ENCODE results near the gene ZFYVE27. TPM values are rescaled to one million over a fixed set of nuclear protein-coding genes. Genes with fewer than 3 reads are reported as not detected.

Gene ZFYVE27
- total and polyA plus RNA-seq, 2 of the 4 experiments (the other 2 are of a cell fraction) = 13.1 to 22.2 TPM

DNA sequence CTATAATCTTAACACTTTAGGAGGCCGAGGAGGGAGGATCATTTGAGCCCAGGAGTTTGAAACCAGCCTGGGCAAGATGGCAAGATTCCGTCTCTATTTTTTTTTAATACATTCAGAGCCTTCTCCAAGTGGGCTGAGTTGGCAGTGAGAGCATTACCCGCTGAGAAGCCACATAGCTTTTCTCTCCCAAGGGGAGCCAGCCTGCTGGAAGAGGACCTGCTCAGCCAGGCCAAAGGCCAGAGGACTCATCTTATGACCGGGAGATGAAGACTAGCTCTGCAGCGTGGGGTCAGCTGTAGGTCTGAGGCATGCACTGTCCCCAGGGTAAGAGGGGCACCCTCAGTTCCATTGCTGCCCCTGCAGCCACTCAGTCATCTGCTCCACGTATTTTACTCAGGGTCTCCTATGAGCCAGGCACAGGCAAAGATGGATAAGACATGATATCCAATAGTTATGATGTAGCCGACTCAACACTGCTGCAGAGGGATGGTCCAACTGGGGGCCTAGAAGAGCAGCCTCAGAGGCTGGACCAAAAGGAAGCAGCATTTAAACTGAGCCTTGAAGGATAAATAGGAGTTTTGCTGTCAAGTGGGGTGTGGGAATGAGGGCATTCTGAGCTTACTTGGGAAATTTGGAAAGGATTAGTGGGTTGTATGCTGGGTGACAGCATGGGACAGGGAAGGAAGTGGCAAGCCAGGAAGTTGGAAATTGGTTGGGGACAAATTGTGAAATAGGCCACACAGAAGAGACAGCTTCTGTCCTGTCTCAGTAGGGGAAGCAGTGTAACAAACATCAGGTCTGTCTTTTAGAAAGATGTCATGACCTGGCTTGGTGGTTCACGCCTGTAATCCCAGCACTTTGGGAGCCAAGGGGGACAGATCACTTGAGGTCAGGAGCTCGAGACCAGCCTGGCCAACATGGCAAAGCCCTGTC is 25.0 kb upstream of the ZFYVE27 start:
- ChIA-PET CTCF (interaction anchor here (0.6 to 1.4 kb wide), 2 partner anchors 19 to 1936 kb away, joined by 4 to 5 read pairs; no protein-coding TSS in a partner anchor), POLR2A (ENCODE audit: unreplicated experiment) (interaction anchor here (0.6 to 0.7 kb wide), 2 partner anchors 16 to 1535 kb away, joined by 3 to 10 read pairs; no protein-coding TSS in a partner anchor)
- DNase-seq (no peak), ATAC-seq (ENCODE audit: low read depth) (no peak)
- BruUV-seq (replicated peaks) = TSS peak; percentile 63
- H3K27ac ChIP-seq (ENCODE audit: insufficient read depth, low read length) = no peak overlapping the region
- peaks cover 18 to 34% of the 10 kb centered on the region in 2 experiments; a peak in 3 of 4 replicates for H3K79me1 ChIP-seq (ENCODE audit: low read depth in 1 of 2, low read length in 2 of 2)
- H2AK5ac ChIP-seq (ENCODE audit: low read depth, low read length) = peak overlapping the region; percentile 69
- peaks cover 21% of the 10 kb centered on the region for H4K20me1 ChIP-seq (ENCODE audit: insufficient read depth, low read length)
- H3K4me2 ChIP-seq (ENCODE audit: low read depth, low read length) = no peak overlapping the region
- H3K36me3 ChIP-seq (ENCODE audit: control insufficient read depth, insufficient read depth, low read length) = peaks cover 7% of the 10 kb centered on the region
- no peak overlapping the region for H3K18ac ChIP-seq (ENCODE audit: low read depth, low read length)
- TF ChIP-seq FOS (IDR thresholded peaks at IDR 0.05; ENCODE audit: low read depth, low read length) = no peak
- no peak for TF ChIP-seq BHLHE40 (IDR thresholded peaks at IDR 0.05; ENCODE audit: low read depth, low read length)
- TF ChIP-seq, protein P1, sequence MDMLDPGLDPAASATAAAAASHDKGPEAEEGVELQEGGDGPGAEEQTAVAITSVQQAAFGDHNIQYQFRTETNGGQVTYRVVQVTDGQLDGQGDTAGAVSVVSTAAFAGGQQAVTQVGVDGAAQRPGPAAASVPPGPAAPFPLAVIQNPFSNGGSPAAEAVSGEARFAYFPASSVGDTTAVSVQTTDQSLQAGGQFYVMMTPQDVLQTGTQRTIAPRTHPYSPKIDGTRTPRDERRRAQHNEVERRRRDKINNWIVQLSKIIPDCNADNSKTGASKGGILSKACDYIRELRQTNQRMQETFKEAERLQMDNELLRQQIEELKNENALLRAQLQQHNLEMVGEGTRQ (IDR thresholded peaks at IDR 0.05; ENCODE audit: low read depth, low read length) = no peak
- TF ChIP-seq POLR2A (IDR thresholded peaks at IDR 0.05; ENCODE audit: low read depth, low read length) = no peak
- TF ChIP-seq RFX5 (IDR thresholded peaks at IDR 0.05; ENCODE audit: low read depth, low read length) = no peak
- no peak for TF ChIP-seq RAD21 (IDR thresholded peaks at IDR 0.05; ENCODE audit: low read length)
- TF ChIP-seq, protein P2, sequence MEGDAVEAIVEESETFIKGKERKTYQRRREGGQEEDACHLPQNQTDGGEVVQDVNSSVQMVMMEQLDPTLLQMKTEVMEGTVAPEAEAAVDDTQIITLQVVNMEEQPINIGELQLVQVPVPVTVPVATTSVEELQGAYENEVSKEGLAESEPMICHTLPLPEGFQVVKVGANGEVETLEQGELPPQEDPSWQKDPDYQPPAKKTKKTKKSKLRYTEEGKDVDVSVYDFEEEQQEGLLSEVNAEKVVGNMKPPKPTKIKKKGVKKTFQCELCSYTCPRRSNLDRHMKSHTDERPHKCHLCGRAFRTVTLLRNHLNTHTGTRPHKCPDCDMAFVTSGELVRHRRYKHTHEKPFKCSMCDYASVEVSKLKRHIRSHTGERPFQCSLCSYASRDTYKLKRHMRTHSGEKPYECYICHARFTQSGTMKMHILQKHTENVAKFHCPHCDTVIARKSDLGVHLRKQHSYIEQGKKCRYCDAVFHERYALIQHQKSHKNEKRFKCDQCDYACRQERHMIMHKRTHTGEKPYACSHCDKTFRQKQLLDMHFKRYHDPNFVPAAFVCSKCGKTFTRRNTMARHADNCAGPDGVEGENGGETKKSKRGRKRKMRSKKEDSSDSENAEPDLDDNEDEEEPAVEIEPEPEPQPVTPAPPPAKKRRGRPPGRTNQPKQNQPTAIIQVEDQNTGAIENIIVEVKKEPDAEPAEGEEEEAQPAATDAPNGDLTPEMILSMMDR (conservative IDR thresholded peaks at IDR 0.05; ENCODE audit: low read depth, low read length) = no peak
- TF ChIP-seq MXI1 (IDR thresholded peaks at IDR 0.05; ENCODE audit: borderline replicate concordance, low read depth, low read length) = no peak
- TF ChIP-seq CEBPB (IDR thresholded peaks at IDR 0.05; ENCODE audit: low read depth, low read length) = no peak
- no peak for TF ChIP-seq NFE2L2 (IDR thresholded peaks at IDR 0.05; ENCODE audit: low read depth, low read length)
- TF ChIP-seq SMC3 (IDR thresholded peaks at IDR 0.05; ENCODE audit: low read depth, low read length) = no peak
- TF ChIP-seq MAFK (IDR thresholded peaks at IDR 0.05; ENCODE audit: low read depth, low read length) = no peak
- no peak for TF ChIP-seq MAZ (IDR thresholded peaks at IDR 0.05; ENCODE audit: borderline replicate concordance, low read depth, low read length)
- TF ChIP-seq RCOR1 (IDR thresholded peaks at IDR 0.05; ENCODE audit: insufficient replicate concordance, low read length) = no peak
- TF ChIP-seq CHD1 (IDR thresholded peaks at IDR 0.05; ENCODE audit: low read depth, low read length) = no peak
- dilution Hi-C loops (cut with HindIII; ENCODE audit: low sequenced_read_pairs, unreplicated experiment) = no loop called here
- no peak overlapping the region for H4K5ac ChIP-seq (ENCODE audit: low read depth, low read length)
- intact Hi-C loops (cut with micrococcal nuclease) = loop anchor here (2.0 kb wide), 1 partner anchor 35 kb away; no protein-coding TSS in a partner anchor
- no peak overlapping the region for H3K56ac ChIP-seq (ENCODE audit: extremely low read depth, insufficient read depth, low read length)
- no peak overlapping the region for H2BK5ac ChIP-seq (ENCODE audit: low read depth, low read length, poor library complexity, severe bottlenecking)
- peak overlapping the region; percentile 37; the same call in 1 of the 2 replicates for H3K4ac ChIP-seq (ENCODE audit: low read depth, low read length)
- no peak overlapping the region for H3K14ac ChIP-seq (replicated peaks; ENCODE audit: low read depth, low read length)
- peaks cover 20% of the 10 kb centered on the region for H3K4me1 ChIP-seq (ENCODE audit: control insufficient read depth, insufficient read depth, low read length)
- no peaks in the 10 kb centered on the region for H3K9me3 ChIP-seq (ENCODE audit: control insufficient read depth, insufficient read depth, low read length)
- no peak overlapping the region for H4K91ac ChIP-seq (ENCODE audit: insufficient read depth, low read depth, low read length)
- H3K9ac ChIP-seq (ENCODE audit: low read depth, low read length) = no peak overlapping the region
- H3K9me1 ChIP-seq (ENCODE audit: insufficient read depth, low read length) = peaks cover 21% of the 10 kb centered on the region
- H2BK120ac ChIP-seq (ENCODE audit: low read depth, low read length) = no peak overlapping the region; the same call in 1 of the 2 replicates
- H4K8ac ChIP-seq (ENCODE audit: low read depth in 2 of 2, low read length in 2 of 2) = peak overlapping the region in 1 of 2 experiments; percentile 5; a peak in 2 of 4 replicates
- H2AFZ ChIP-seq (replicated peaks; ENCODE audit: low read length, poor library complexity) = no peak overlapping the region
- peak overlapping the region; percentile 68 for H3K23ac ChIP-seq (ENCODE audit: low read depth, low read length)
- H3K4me3 ChIP-seq (ENCODE audit: insufficient read depth, low read depth, low read length) = no peak overlapping the region
- H2BK15ac ChIP-seq (ENCODE audit: low read depth, low read length) = no peak overlapping the region
- no peaks in the 10 kb centered on the region for H3K27me3 ChIP-seq (ENCODE audit: control insufficient read depth, insufficient read depth, low read length)
- in situ Hi-C loops (cut with MboI; ENCODE audit: low sequenced_read_pairs) = no loop called here
- peak overlapping the region; percentile 37 for H2AK9ac ChIP-seq (replicated peaks; ENCODE audit: low read depth, low read length, poor library complexity)
- WGBS, 2 experiments (ENCODE audit: extremely low coverage in 2 of 2, insufficient read length in 1 of 2) = 100% methylated on average over 1 of the region's 9 CpGs; no CpG with 5 or more reads in 1 of the 2 experiments
- H2BK20ac ChIP-seq (ENCODE audit: low read depth, low read length) = no peak overlapping the region

All from IMR-90 (cell line).